Stimulated activated CD8-positive, alpha-beta memory T cell treated with anti-CD3 and anti-CD28 coated beads, Interleukin-7, amount 100 ng/mL, for 4 hours (primary cell): ENCODE results near the gene MBL2.

Experiments
- DNase-seq, 2 donors: peaks; one replicate each; pipeline ENCODE4 v3.0.0-alpha.2; 2020; ENCODE audit warnings: low read depth in 2 of 2

The MBL2 gene

GRCh38 chr10:52772623-52773022 is at the start of gene MBL2:
MBL2 (minus strand) TSS chr10:52772784; CDS start chr10:52771635, 1,149 bp downstream.
- no peak for DNase-seq

GRCh38 chr10:52820309-52820708 is 47.7 kb upstream of the MBL2 start:
- DNase-seq, result no peak

- DNase-seq, result no peak
Measured at GRCh38 chr10:52818019-52818418, 45.4 kb upstream of the MBL2 start.

GRCh38 chr10:52814506-52814905 is 41.9 kb upstream of the MBL2 start:
- DNase-seq, result no peak

GRCh38 chr10:52811776-52812175 is 39.2 kb upstream of the MBL2 start:
- no peak for DNase-seq

- DNase-seq, result no peak
Measured at GRCh38 chr10:52810761-52811160, 38.2 kb upstream of the MBL2 start.

- DNase-seq, result no peak
Measured at GRCh38 chr10:52807803-52808202, 35.2 kb upstream of the MBL2 start.

GRCh38 chr10:52805414-52806285 is 33.1 kb upstream of the MBL2 start:
- no peak for DNase-seq

- DNase-seq, result no peak
Measured at GRCh38 chr10:52801947-52802346, 29.4 kb upstream of the MBL2 start.

GRCh38 chr10:52786098-52786497 is 13.5 kb upstream of the MBL2 start:
- DNase-seq, result no peak

GRCh38 chr10:52785418-52785817 is 12.8 kb upstream of the MBL2 start:
- DNase-seq, result no peak

GRCh38 chr10:52783726-52784125 is 11.1 kb upstream of the MBL2 start:
- no peak for DNase-seq

- no peak for DNase-seq
Measured at GRCh38 chr10:52782554-52782953, 10.0 kb upstream of the MBL2 start.

- DNase-seq, result no peak
Measured at GRCh38 chr10:52780391-52781155, 8.0 kb upstream of the MBL2 start.

GRCh38 chr10:52779541-52780390 is 7.2 kb upstream of the MBL2 start:
- no peak for DNase-seq

- no peak for DNase-seq
Measured at GRCh38 chr10:52778511-52779392, 6.2 kb upstream of the MBL2 start.

- no peak for DNase-seq
Measured at GRCh38 chr10:52777414-52777813, 4.8 kb upstream of the MBL2 start.

GRCh38 chr10:52776471-52776903 is 3.9 kb upstream of the MBL2 start:
- no peak for DNase-seq

- no peak for DNase-seq
Measured at GRCh38 chr10:52775132-52775647, 2.6 kb upstream of the MBL2 start.

- DNase-seq, result no peak
Measured at GRCh38 chr10:52774600-52775106, 2.1 kb upstream of the MBL2 start.

GRCh38 chr10:52774182-52774581 is 1.6 kb upstream of the MBL2 start:
- no peak for DNase-seq
